ENCODE data around the gene WDR54. TPM values are rescaled to one million over a fixed set of nuclear protein-coding genes. Genes with fewer than 3 reads are reported as not detected.
"Not testable (repeated sequence)": the region's sequence is repeated elsewhere in the genome, so short reads cannot be mapped to it uniquely, and the experiment has no call there.

The WDR54 gene
- total RNA-seq, 1 experiment from 2014 or later = 119 TPM

DNA sequence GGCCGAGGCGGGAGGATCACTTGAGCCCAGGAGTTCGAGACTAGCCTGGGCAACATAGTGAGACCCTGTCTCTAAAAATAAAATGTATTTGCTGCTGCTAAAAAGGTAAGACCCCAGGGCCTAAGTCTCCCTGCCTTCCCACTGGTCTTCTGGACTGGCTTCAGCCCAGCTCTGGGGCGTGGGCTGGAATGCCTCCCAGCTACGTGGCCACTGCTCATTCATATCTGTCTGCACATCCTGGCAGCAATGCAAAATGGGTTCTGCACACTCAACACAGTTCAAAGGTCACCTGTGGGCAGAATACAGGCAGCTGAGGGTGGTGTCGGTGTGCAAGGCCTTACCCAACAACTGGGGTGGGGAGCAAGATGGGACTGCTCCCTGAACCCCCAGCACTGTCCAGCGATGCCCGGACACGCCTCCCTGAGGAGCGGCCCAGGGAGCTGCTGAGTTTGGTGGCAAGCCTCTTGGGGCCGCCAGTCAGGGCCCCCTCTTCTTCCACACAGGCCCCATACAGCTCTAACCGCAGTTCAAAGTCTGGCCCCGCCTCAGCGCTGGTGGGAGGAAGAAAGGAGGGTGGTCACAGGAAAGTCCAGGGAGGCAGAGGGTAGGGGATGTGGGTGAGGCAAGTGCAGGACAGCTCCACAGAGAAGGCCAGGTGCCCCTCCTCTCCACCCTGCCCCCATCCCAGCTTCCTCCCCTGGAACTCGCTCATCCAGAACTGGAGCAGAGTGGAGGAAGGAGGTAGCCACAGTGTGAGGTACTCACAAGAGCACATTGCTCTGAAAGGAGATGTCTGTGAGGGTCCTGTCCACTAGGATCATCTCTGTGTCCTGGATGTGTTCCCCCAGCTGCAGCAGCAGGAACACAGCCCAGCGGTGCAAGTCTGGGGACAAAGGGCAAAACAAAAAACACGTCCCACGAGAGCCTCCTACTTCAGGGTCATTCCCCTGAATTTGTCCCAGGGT is 8.2 kb downstream of the WDR54 start:
- no peak for DNase-seq (ENCODE audit: low read depth)

DNA sequence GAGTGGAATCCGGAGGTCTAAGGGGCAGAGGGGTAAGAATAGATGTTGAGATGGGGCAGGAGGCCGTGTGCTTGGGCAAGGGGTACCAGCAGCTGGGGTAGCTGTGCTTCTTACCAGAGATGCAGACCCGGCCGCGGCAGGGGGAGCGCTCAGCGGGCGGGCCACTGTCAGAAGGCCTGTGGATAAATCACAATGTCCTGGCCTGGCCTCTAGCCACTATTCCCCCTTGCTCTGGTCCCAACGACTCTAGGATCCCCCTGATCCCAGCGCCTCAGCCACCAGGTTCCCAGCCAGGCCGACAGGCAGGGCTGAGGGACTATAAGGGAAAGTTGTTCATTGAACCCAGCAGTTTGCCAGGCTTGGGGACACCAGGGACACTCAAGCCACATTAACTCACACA is 9.0 kb downstream of the WDR54 start:
- no peak for DNase-seq (ENCODE audit: low read depth)

DNA sequence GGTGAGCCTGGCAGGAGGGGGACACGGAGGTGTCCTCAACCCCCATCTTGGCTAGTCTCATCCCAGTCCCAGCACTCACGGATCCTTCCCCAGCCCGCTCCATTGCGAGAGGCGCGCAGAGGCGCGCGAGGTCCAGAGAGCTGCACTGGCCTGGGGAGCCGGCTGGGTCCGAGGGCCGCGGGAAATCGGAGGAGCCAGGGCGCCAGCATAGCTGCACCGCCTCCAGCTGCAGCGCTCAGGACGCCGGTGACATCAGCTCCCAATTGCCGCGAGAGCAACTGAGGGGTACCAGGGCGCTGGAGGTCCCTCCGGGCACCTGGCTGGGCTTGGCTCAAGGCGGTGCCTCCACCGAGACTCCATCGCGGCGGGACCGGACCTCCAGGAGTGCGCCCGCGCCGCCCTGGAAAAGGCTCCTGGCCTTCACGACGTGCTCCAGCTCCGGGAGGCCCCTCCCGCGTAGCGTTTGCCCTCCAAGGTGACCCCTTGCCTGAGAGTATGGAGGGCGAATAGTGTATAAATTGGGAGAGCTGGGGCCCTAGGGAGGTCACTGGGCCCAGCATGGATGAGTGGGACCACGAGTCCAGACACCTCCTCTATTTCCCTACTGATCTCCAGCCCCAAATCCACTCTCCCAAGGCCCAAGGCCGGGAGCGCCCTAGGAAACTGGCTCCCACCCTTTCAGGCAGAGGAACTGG is 14.7 kb downstream of the WDR54 start:
- DNase-seq (ENCODE audit: low read depth) = no peak

DNA sequence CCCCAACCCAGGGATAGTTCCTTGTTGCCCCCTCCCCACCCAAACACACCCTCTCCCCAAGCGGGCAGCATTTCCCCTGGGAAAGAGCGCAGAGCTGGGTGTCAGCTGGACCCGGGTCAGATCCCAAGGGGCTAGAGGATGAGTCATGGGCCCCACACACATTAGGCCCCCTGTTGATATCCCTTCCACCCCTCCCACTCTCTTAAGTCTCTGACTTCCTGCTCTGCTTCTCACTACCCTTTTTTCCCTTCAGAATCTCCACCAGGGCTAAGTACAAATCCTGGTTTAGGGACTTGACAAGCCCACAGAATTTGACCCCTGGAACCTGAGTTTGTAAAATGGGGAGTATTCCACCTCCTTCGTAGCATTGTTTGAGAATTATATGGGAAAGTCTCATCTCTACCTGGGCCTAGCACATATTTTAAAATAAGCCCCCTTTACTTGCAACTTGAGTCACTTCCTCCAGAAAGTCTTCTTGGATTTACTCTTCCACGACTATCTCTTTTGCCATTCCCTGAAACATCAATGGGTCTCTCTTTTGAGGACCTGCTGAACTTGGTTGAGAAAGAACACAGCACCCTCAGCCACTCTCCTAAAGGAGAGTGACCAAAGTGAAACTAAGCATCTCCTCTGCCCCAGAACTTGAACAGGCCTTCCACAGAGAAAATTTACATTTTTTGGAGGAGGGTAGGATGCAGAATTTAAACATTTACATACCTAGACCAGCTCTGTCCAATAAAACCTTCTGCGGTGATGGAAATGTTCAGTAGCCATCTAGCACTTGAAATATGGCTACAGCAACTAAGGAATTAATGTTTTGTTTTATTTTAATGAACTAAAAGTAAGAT is 15.5 kb downstream of the WDR54 start:
- DNase-seq (ENCODE audit: low read depth) = no peak

DNA sequence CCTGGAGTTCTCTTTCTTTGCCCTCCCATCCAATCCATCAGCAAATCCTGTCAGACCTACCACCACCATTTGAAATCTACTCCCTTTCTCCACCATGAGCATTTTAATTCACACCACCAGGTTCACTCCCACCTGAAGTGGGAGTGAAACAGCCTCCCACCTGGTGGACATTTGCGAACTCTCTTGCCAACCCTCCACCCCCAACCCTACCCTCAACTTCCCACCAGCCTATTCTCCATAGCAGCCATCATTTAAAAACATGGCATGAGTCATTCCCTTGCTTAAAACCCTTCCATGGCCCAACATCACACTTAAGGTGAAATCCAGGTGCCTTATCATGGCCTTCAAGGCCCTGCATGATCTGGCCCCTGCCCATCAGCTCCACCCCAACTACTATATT is 16.7 kb downstream of the WDR54 start:
- DNase-seq (ENCODE audit: low read depth) = no peak

DNA sequence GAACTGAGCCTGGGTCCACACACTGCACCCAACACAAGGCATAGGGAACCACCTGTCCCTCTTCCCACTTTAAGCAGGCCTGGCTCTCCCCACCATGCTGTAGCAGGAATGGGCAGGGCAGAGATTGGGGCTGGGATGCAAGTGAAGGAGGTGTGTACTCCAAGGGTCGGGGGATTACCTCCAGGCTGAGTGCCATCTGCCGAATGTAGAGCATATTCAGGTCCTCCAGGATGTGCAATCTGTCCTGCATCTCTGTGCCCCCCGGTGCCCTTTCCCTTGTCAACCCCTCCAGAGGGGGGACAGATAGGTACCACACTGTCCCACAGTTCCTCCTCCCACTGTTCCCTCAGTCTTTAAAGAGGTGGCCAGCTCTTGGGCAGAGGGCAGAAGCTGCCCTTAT is 17.8 kb downstream of the WDR54 start:
- no peak for DNase-seq (ENCODE audit: low read depth)

DNA sequence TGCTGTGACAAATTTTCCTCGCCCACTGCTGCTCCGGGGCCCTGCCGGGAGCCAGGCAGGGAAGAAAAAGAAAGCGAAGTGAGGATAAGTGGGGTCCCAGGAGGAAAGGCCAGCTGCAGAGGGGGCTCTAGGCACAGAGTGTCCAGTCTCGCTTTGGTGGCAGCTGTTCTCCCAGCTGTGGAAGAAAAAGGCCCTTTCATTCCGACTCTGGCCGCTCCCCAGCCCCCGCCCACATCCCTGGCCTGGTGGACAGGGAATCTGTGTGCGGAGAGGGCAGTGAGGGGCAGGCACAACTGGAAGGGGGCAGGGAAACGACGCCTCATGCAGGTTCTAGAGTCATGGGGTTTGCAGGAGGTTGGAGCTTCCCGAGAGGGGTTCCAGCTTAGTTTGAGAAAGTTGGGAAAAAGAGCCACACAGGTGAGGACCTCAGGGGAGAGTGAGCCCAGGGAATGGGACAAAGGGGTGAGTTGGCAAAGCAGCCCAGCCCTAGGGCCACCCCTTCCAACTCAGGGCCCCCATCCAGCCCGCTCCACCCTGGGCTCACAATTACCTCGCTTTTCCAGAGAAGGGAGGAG is 18.4 kb downstream of the WDR54 start:
- DNase-seq (ENCODE audit: low read depth) = peak; percentile 76

DNA sequence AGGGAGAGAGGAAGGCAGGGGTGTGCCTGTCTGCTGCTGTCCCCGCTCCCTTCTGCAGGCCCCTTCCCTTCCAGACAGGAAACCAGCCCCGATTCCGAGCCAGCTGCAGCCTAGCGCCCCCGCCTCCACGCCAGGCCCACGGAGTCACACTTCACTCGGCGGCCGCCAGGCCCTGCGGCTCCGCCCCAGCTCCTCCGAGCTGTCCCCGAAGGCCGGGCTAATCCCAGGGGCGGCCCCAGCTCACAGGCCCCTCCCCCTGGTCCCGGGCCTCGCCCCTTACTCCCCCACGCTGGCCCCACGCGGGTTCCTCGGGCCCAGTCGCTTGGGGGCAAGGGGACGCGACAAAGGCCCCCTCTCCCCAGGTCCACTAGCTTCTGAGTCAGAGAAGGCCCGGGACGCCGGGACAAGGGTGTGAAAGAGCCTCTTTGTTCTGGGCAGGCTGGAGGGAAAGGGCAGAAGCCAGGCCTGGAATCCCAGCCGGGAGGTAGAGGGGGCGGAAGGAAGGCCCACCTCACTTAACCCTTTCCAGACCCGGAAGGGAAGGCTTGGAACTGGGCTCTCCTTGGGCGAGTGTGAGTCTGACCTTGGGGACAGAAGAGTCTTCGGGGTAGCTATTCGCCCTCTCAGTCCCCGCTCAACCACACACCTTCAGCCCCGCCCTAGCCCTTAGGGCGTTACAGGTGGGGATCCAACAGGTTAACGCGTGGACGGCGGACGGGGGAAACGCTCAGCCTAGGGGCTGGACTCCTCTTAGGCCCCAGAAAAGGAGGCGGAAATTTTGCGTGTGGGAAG is 19.0 kb downstream of the WDR54 start:
- peak; percentile 87 for DNase-seq (ENCODE audit: low read depth)

DNA sequence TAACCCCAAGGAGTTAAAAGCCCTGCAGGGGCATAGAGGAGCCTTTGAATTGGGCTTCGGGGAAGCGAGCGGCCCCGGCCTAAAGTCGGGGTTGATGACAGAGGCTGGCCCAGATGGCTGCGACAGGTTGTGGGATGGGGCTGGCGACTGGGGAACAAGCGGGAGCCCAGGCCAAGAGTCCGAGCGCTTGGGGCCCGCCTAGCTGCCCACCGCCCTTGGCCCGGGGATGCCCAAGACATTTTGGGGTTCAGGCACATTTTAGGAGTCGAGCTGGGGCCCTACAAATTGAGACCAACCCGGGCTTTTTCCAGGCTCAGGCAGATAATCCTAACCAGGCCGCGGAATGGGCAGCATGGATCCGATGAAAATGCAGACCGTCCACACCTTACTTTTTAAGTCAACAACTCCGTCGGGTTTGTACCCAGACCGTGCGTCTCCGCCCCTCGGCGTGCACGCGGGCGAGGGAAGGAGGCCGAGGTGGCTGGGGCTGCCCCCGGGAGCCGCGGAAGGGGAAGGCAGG is 19.7 kb downstream of the WDR54 start:
- DNase-seq (ENCODE audit: low read depth) = no peak

DNA sequence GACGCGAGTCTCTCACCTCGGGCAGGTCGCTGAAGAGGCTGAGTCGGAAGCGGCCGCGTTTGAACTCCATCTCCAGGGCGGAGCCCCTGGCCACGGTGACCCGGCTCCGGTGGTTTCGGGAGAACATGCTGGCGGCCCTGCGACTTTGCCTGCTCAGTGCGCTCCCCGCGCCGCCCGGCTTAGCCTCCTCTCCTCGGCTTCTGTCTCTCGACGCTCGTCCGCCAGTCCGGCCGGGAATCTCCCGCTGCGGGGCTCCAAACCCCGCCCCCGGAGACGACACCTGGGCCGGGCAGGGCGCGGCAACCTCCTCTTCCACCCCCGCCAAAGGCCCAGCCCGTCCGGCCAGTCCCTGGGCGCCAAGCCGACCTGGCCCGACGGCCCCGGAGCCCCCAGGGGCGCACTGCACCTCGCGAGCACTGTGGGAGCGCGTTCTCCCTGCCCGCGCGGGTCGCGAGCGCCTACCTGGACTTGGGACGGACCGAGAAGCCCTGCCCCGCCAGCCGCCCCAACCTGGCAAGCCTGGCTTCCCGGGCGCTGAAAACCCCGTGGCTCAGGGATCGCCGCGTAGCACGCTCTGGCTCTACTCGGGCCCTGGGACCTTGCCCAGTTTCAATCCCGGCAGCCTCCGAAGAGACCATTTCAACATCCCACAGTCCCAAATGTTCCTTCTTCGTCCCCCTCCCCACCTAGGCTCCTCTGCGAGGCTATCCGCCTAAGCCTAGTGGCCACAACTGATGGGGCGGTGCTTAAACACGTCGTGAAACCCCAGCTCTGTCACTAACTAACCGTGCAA is 20.4 kb downstream of the WDR54 start, which contains the start of gene RTKN:
TSS of gene RTKN (minus strand) at position 248 of the 793 bp plus-strand sequence. CDS start at position 127, 121 bp downstream.
- no peak for DNase-seq (ENCODE audit: low read depth)

DNA sequence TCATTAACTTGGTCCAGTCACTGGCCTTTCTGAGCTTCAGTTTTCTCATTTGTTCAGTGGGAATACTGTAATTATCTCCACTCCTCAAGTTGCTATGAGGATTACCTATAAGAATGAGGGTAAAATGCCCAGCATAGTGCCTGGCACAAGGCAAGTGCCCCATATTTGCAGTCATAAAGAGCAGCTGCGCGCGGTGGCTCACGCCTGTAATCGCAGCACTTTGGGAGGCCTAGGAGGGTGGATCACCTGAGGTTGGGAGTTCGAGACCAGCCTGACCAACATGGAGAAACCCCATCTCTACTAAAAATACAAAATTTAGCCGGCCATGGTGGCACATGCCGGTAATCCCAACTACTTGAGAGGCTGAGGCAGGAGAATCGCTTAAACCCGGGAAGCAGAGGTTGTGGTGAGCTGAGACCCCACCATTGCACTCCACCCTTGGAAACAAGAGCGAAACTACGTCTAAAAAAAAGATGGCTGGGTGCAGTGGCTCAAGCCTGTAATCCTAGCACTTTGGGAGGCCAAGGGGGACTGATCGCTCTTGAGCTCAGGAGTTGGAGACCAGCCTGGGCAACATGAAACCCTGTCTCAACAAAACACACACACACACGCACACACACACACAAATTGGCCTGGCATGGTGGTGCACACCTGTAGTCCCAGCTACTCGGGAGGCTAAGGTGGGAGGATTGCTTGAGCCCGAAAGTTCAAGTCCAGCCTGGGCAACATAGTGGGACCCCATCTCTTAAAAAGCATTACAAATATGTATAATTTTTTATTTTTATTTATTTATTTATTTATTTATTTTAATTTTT is 21.2 kb downstream of the WDR54 start:
- DNase-seq (ENCODE audit: low read depth) = not testable (repeated sequence)

DNA sequence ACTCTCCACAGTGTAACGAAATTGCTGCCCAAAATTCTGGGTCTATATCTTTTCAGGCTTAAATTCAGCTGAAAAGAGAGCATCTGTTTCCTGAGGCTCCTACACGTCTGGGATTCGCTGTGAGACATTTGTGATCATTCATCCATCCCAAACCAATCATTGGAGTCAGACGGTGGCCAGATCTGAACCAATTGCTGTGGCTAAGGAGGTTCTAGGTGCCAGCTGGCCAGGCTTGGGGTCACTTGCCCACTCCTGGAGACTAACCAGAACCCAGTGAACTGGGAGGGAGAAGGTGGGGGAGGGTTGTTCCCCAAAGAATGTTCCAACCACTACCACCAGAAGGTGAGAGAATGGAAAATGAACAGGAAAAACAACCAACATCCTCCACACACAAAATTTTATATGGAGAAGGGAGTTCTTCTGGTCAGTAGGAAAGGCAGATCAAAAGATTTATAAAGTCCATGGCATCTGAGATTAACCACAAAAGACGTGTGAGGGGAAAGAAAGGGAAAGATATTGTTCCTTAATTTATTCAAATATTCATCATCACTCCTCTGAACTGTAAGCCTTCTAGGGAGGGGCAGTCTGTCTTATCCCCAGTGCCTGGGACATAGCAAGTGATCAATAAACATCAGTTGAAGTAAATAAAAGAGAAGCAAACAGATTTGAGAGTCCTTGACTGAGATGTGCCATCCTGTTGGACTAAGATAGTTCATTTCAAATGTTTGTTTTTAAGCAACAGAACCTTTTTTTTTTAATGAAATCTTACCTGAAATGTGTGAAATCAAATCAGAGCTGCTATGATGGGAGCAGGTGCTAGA is 23.2 kb downstream of the WDR54 start:
- no peak for DNase-seq (ENCODE audit: low read depth)

DNA sequence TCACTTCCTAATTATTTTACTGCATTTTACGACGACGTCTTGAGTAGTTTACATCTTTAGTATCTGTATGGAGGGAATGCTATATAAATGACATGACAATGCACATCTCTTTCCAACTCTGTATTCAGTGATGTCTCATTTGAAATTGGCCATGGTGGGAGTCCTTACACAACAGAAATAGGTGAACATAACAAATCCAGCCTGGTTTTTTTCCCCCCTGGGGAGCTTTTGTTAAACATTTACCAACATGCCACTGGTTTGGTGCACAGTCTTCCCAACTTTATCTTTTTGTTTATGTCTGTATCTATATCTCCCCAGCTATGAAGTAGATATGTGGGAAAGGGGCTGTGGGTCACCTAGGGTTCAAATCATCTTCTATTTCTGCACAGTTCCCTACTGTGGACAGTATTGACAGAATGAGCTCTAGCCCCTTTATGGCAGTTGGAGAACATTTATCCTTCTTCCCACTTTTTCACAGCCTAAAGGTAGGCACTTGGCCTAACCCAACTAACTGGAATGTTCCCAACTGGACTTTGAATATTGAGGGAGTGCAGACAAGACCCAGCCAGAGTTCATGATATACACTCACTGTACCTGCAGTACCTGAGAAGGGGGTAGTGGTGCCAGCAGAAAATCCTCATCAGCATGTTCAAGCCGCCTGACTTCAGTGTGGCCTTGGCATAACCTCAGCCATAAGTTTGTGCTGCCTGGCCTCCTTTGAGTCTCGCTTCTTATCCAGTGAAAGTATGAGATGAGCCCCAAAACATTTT is 25.9 kb downstream of the WDR54 start:
- DNase-seq (ENCODE audit: low read depth) = no peak

DNA sequence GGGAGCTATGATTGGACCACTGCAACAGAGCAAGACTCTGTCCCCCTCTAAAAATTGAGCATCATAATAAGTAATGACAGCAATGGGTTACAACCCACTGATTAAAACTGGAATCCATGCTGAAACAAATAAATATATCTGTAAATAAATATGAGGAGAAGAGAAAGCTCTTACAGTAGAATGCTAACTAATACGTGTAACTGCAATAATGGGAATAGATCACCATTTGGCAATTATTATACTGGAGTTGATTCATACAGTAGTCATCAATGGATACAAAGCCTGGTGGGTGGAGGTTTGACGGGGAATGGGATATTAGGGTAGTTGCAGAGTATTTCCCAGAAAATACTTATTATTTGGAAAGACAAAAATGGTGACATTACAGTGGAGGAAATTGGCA is 27.2 kb downstream of the WDR54 start:
- no peak for DNase-seq (ENCODE audit: low read depth)

DNA sequence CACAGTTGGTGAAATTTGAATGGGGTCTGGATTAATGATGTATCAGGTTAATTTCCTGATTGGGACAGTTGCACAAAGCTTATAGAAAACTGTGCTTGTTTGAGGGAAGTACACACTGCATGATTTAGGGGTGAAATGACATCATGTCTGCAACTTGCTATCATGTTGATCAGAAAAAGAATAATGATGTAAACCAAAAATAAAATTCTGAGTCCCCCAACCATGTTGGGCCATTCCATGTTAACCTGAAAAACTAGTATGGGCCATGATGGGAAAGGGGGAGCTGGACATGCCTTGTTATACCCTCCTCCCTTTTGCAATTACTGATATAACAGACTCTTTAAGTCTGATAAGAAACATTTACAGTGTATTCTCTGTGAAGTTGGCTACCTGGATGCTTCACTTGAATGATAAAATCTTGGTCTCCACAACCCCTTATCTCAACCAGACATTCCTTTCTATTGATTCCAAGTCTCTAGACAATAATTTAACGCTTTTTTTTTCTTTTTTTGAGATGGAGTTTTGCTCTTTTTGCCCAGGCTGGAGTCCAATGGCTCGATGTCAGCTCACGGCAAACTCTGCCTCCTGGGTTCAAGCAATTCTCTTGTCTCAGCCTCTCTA is 29.1 kb downstream of the WDR54 start:
- no peak for DNase-seq (ENCODE audit: low read depth)

DNA sequence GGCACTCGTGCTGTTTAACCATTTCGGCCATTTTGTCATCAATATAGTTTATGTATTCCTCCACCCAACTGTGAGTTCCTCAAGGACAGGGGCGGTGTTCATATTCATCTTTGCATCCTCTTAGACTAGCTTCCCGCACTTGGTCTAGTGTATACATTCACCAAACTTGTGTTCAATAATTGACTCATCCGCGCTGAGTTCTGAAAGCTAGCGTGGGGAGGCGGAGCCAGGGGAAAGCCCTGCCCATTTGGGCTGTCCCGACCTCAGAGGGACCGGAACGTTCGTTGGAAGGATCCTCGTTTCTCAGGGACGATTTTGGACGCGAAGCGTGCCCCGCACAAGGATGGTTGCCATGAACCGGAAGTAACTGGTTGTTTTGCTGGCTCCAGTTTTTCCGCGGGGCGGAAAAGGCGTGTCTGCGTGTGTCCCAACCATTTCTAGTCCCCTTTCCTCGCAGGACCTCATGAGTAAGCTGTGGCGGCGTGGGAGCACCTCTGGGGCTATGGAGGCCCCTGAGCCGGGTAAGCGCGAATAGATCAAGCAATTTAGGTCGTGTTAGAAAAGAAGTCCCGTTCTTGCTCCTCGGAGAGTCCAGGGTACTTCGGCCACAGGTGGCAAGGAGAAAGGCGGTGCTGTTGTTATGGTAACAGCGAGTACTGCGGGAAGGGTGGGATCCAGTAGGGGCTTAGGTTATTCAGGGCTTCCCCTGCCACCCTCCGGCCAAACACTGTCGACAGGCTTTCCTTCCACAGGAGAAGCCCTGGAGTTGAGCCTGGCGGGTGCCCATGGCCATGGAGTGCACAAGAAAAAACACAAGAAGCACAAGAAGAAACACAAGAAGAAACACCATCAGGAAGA is 33.4 kb downstream of the WDR54 start, which contains the start of gene INO80B:
TSS of gene INO80B (plus strand) at position 434 of the 858 bp plus-strand sequence. CDS start at position 464, 30 bp downstream.
- DNase-seq (ENCODE audit: low read depth) = peak; percentile 98
